Endothelial cell of umbilical vein (primary cell): ENCODE results near the gene TTLL13. TPM values are rescaled to one million over a fixed set of nuclear protein-coding genes. Genes with fewer than 3 reads are reported as not detected.
"Not testable (repeated sequence)": the region's sequence is repeated elsewhere in the genome, so short reads cannot be mapped to it uniquely, and the experiment has no call there.

Experiments used
- BruUV-seq: library from RNA; stranded (reverse); fragments of 400-500 nt; replicated peaks from 2 replicates; lab custom pipeline; 2021; lab: Mats Ljungman, UMichigan
- CTCF ChIA-PET: fragments of 300-600, 350-600 bp; sonication (Branson Sonifier 250); formaldehyde crosslinking; loops from one replicate; lab custom pipeline; 2021; ENCODE audit warnings: antibody characterized with exemption, inconsistent platforms; lab: Charles Lee
- POLR2A ChIA-PET: fragments of 300-600, 350-600 bp; sonication (Branson Sonifier 250); formaldehyde crosslinking; loops from one replicate; lab custom pipeline; 2021; ENCODE audit warnings: antibody characterized with exemption, inconsistent platforms; lab: Charles Lee
- DNase-seq: peaks from one replicate; pipeline ENCODE4 v3.0.0-alpha.2; 2011; ENCODE audit warnings: low read depth, low spot score
- FAIRE-seq: peaks from 2 replicates; lab custom pipeline; 2011; peaks lifted over from hg19 to GRCh38; lab: Jason Lieb, UNC
- H2AFZ ChIP-seq: 2 replicates; pipeline ENCODE4 v1.6.0; 2012; ENCODE audit warnings: low read depth, low read length, control low read depth, inconsistent platforms
- H3K27ac ChIP-seq: 2 replicates; pipeline ENCODE4 v1.5.1; 2011; ENCODE audit warnings: low read depth, mild to moderate bottlenecking, control low read depth, low read length, moderate library complexity; ENCODE audit not compliant: insufficient read depth
- H3K27me3 ChIP-seq, 2 experiments: 2 replicates each; pipeline versions ENCODE4 v1.6.0 to v1.6.1; 2011; ENCODE audit warnings: low read length in 2 of 2, mixed read lengths in 1 of 2; ENCODE audit not compliant: control insufficient read depth in 2 of 2, insufficient read depth in 2 of 2
- H3K36me3 ChIP-seq, 2 experiments: 2 replicates in 1 of 2; 3 replicates in 1 of 2; pipeline ENCODE4 v1.5.1; 2011; ENCODE audit warnings: low read length in 2 of 2, mild to moderate bottlenecking in 1 of 2, moderate library complexity in 1 of 2; ENCODE audit not compliant: control insufficient read depth in 2 of 2, insufficient read depth in 2 of 2; ENCODE audit errors: extremely low read depth in 1 of 2
- H3K4me1 ChIP-seq: 3 replicates; pipeline ENCODE4 v1.5.1; 2011; ENCODE audit warnings: mild to moderate bottlenecking, low read length; ENCODE audit not compliant: control insufficient read depth, insufficient read depth; ENCODE audit errors: extremely low read depth
- H3K4me2 ChIP-seq: 2 replicates; pipeline ENCODE4 v1.6.1; 2011; ENCODE audit warnings: low read length, control low read depth, mixed read lengths; ENCODE audit not compliant: insufficient read depth
- H3K4me3 ChIP-seq, 3 experiments: fragments of 200-600 bp in 1 of 3; sonication (generic), shearing (Covaris generic) in 1 of 3; replicated peaks in 1 of 3; 2 replicates each; pipeline ENCODE4 v1.5.1; 2011 to 2016; ENCODE audit warnings: control low read depth in 3 of 3, low read length in 3 of 3, mild to moderate bottlenecking in 2 of 3, inconsistent platforms in 1 of 3, low read depth in 1 of 3, moderate library complexity in 1 of 3; ENCODE audit not compliant: insufficient read depth in 1 of 3
- H3K79me2 ChIP-seq: 2 replicates; pipeline ENCODE4 v1.6.0; 2012; ENCODE audit warnings: low read length, inconsistent platforms; ENCODE audit not compliant: control insufficient read depth, insufficient read depth
- H3K9ac ChIP-seq: replicated peaks from 2 replicates; pipeline ENCODE3; 2011; ENCODE audit warnings: low read length, control low read depth; ENCODE audit not compliant: insufficient read depth; ENCODE audit errors: extremely low read depth
- H3K9me1 ChIP-seq: replicated peaks from 3 replicates; pipeline ENCODE4 v1.6.0; 2011; ENCODE audit warnings: mild to moderate bottlenecking, low read length; ENCODE audit not compliant: control insufficient read depth, insufficient read depth; ENCODE audit errors: extremely low read depth
- H3K9me3 ChIP-seq: replicated peaks from 2 replicates; pipeline ENCODE4 v1.5.1; 2012; ENCODE audit warnings: low read length, inconsistent platforms; ENCODE audit not compliant: control insufficient read depth, insufficient read depth
- H4K20me1 ChIP-seq: replicated peaks from 2 replicates; pipeline ENCODE3; 2011; ENCODE audit warnings: mild to moderate bottlenecking, low read length; ENCODE audit not compliant: control insufficient read depth, insufficient read depth; ENCODE audit errors: extremely low read depth
- dilution Hi-C: fragments of 300-500 bp; cut with MboI; formaldehyde crosslinking; loops from one replicate; pipeline ENCODE4 v1.15.0; 2019; ENCODE audit warnings: low sequenced_read_pairs; ENCODE audit not compliant: extremely low pct_ligation_motif_present
- intact Hi-C: fragments of 100-400 bp; cut with micrococcal nuclease; formaldehyde crosslinking; loops from one replicate; pipeline ENCODE4 v1.10.0; 2022
- polyA plus RNA-seq, 4 experiments: library from polyadenylated mRNA; depleted of rRNA in 3 of 4; stranded (reverse) in 3 of 4; unstranded in 1 of 4; fragments of >200 nt; gene quantifications; 2 replicates each; pipeline versions ENCODE4 v1.2.1 to v1.2.3, GENCODE V29; 2011 to 2012; ENCODE audit warnings: missing spikeins in 1 of 4
- total RNA-seq: library from RNA; stranded (reverse); gene quantifications from 2 replicates; pipeline ENCODE4 v1.2.3, GENCODE V29; 2021

The TTLL13 gene
- total and polyA plus RNA-seq, 2 donors (not counting 3 experiments of a cell fraction or from before 2014, with no cell fraction given), result 0.04 TPM; not detected in 1

- POLR2A ChIA-PET, FAIRE-seq, H3K9me3 ChIP-seq, H3K36me3 ChIP-seq, H4K20me1 ChIP-seq, dilution Hi-C loops, H3K79me2 ChIP-seq, H3K4me1 ChIP-seq, H3K27me3 ChIP-seq, H3K9ac ChIP-seq, H3K4me2 ChIP-seq, BruUV-seq, H3K4me3 ChIP-seq, intact Hi-C loops, CTCF ChIA-PET, H3K27ac ChIP-seq, H2AFZ ChIP-seq, DNase-seq, H3K9me1 ChIP-seq: not testable (repeated sequence)
Measured at GRCh38 chr15:90278467-90278866, 29.1 kb downstream of the TTLL13 start.

- H3K9me3 ChIP-seq, H4K20me1 ChIP-seq, H3K9ac ChIP-seq, BruUV-seq, H3K27ac ChIP-seq, DNase-seq, H3K9me1 ChIP-seq, H3K4me2 ChIP-seq, dilution Hi-C loops, H3K36me3 ChIP-seq, H3K79me2 ChIP-seq, H2AFZ ChIP-seq, FAIRE-seq, H3K27me3 ChIP-seq, intact Hi-C loops, H3K4me1 ChIP-seq, POLR2A ChIA-PET, H3K4me3 ChIP-seq: not testable (repeated sequence)
- CTCF ChIA-PET, result interaction anchor here (0.6 to 1.2 kb wide), 4 partner anchors 48 to 200 kb away, joined by 3 to 4 read pairs (median 3); no protein-coding TSS in a partner anchor
Measured at GRCh38 chr15:90280743-90281142, 31.4 kb downstream of the TTLL13 start.

DNA sequence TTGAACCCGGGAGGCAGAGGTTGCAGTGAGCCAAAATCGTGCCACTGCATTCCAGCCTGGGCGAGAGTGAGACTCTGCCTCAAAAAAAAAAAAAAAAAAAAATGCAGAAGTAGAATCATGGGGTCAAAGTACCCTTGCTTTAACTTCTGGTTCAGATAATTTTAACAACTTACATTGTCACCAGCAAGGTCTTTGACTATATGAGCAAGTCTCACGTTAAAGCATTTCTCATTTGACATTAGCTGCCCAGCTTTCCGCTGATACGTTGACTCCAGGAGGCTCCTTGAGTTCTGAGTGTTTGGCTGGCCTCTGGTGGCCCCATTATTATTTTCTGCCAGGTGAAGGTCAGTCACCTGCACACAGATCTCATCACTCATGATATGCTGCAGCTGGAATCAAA is 32.3 kb downstream of the TTLL13 start:
- H3K4me2 ChIP-seq, H3K79me2 ChIP-seq, H3K9me3 ChIP-seq, DNase-seq, H3K27me3 ChIP-seq, H3K9me1 ChIP-seq, BruUV-seq, H3K9ac ChIP-seq, H3K4me1 ChIP-seq, H3K4me3 ChIP-seq, FAIRE-seq, H3K36me3 ChIP-seq, H4K20me1 ChIP-seq, dilution Hi-C loops, intact Hi-C loops, H2AFZ ChIP-seq, H3K27ac ChIP-seq: not testable (repeated sequence)
- ChIA-PET CTCF (interaction anchor here (1.1 to 1.9 kb wide), 4 partner anchors 10 to 62 kb away, joined by 3 to 7 read pairs (median 4); no protein-coding TSS in a partner anchor), POLR2A (interaction anchor here (0.6 kb wide), 1 partner anchor 139 kb away, joined by 3 read pairs; no protein-coding TSS in a partner anchor)
